HepG2 (cell line): ENCODE measurements around the gene PTPRM. TPM values are rescaled to one million over a fixed set of nuclear protein-coding genes. Genes with fewer than 3 reads are reported as not detected.

ENCODE experiments used
- ATAC-seq: fragments of 200-7000 bp; cut with Tn5 transposase; 3 replicates; pipeline ENCODE4 v1.9.1; 2020; ENCODE audit warnings: mild to moderate bottlenecking, moderate library complexity
- BruUV-seq: library from RNA; stranded (reverse); fragments of 400-500 nt; replicated peaks from 2 replicates; lab custom pipeline; 2021; lab: Mats Ljungman, UMichigan
- CTCF ChIA-PET: fragments of 300-600 bp; formaldehyde crosslinking; extraction: SDS; loops from one replicate; lab custom pipeline; 2021; ENCODE audit warnings: low total read pairs, inconsistent platforms, low intra/inter-chr PET ratio; lab: Yijun Ruan, JAX
- POLR2A ChIA-PET: fragments of 350-600 bp; sonication (Branson Sonifier 250); formaldehyde crosslinking; loops from one replicate; lab custom pipeline; 2020; ENCODE audit warnings: antibody characterized with exemption, inconsistent platforms; lab: Yijun Ruan, JAX
- DNase-seq: peaks from one replicate; pipeline ENCODE4 v3.0.0-alpha.2; 2015; ENCODE audit warnings: low spot score
- FAIRE-seq: peaks from 3 replicates; lab custom pipeline; 2011; peaks lifted over from hg19 to GRCh38; lab: Jason Lieb, UNC
- H2AFZ ChIP-seq: one replicate; pipeline ENCODE4 v1.6.1; 2011; ENCODE audit warnings: low read length, inconsistent platforms
- H3K27ac ChIP-seq: fragments of 300-600 bp; 3 replicates; pipeline ENCODE4 v1.8.0; 2011; ENCODE audit warnings: mixed run types, mild to moderate bottlenecking, mixed read lengths, low read length, inconsistent platforms; ENCODE audit not compliant: insufficient read depth; ENCODE audit errors: extremely low read length
- H3K27me3 ChIP-seq, 2 experiments: fragments of 200-600 bp in 1 of 2; 2 replicates in 1 of 2; 3 replicates in 1 of 2; pipeline versions ENCODE4 v1.6.0 to v1.8.0; 2011; ENCODE audit warnings: low read length in 2 of 2, mild to moderate bottlenecking in 2 of 2, moderate library complexity in 2 of 2, inconsistent platforms in 1 of 2; ENCODE audit not compliant: insufficient read depth in 2 of 2, control insufficient read depth in 1 of 2
- H3K36me3 ChIP-seq, 2 experiments: fragments of 200-600 bp in 1 of 2; replicated peaks in 1 of 2; 2 replicates in 1 of 2; 3 replicates in 1 of 2; pipeline versions ENCODE4 v1.5.1 to v1.8.0; 2011; ENCODE audit warnings: low read length in 2 of 2, inconsistent platforms in 1 of 2; ENCODE audit not compliant: insufficient read depth in 2 of 2, control insufficient read depth in 1 of 2
- H3K4me1 ChIP-seq: 2 replicates; pipeline ENCODE4 v1.5.1; 2012; ENCODE audit warnings: low read length, inconsistent platforms; ENCODE audit not compliant: insufficient read depth
- H3K4me2 ChIP-seq: 2 replicates; pipeline ENCODE4 v1.6.0; 2011; ENCODE audit warnings: low read depth, low read length, inconsistent platforms
- H3K4me3 ChIP-seq, 3 experiments: fragments of 200-600 bp in 1 of 3; sonication (generic), shearing (Covaris generic) in 1 of 3; replicated peaks in 1 of 3; 2 replicates each; pipeline ENCODE4 v1.5.1; 2011 to 2016; ENCODE audit warnings: low read length in 3 of 3, inconsistent platforms in 2 of 3, low read depth in 2 of 3, mild to moderate bottlenecking in 2 of 3, control low read depth in 1 of 3, mixed read lengths in 1 of 3; ENCODE audit not compliant: insufficient read depth in 1 of 3
- H3K79me2 ChIP-seq: one replicate; pipeline ENCODE4 v1.6.1; 2011; ENCODE audit warnings: low read length, inconsistent platforms; ENCODE audit not compliant: insufficient read depth
- H3K9ac ChIP-seq: 2 replicates; pipeline ENCODE4 v1.6.0; 2011; ENCODE audit warnings: mild to moderate bottlenecking, low read depth, low read length, inconsistent platforms; ENCODE audit not compliant: insufficient read depth
- H3K9me3 ChIP-seq: 2 replicates; pipeline ENCODE4 v1.5.1; 2012; ENCODE audit warnings: mild to moderate bottlenecking, low read length
- H4K20me1 ChIP-seq: 2 replicates; pipeline ENCODE4 v1.6.0; 2011; ENCODE audit warnings: inconsistent platforms, mild to moderate bottlenecking, low read length, moderate library complexity; ENCODE audit not compliant: insufficient read depth
- ADNP ChIP-seq: sonication (generic); formaldehyde crosslinking; IDR thresholded peaks from 2 replicates; pipeline ENCODE4 v1.4.0; 2020; ENCODE audit warnings: missing genetic modification reagents
- FLYWCH1 ChIP-seq: sonication (generic); formaldehyde crosslinking; IDR thresholded peaks from 2 replicates; pipeline ENCODE4 v1.8.1; 2023; ENCODE audit warnings: mild to moderate bottlenecking, missing genetic modification reagents
- HMG20A ChIP-seq: IDR thresholded peaks from 2 replicates; pipeline ENCODE4 v1.6.1; 2016; ENCODE audit warnings: borderline replicate concordance
- MED13 ChIP-seq: sonication (generic); formaldehyde crosslinking; IDR thresholded peaks from 2 replicates; pipeline ENCODE4 v1.5.0; 2020; ENCODE audit warnings: missing genetic modification reagents
- NR2F1 ChIP-seq, 2 experiments: fragments of 450-650 bp in 1 of 2; formaldehyde crosslinking in 1 of 2; IDR thresholded peaks; 2 replicates each; pipeline versions ENCODE4 v1.5.0 to v1.6.1; 2016 to 2020; ENCODE audit warnings: mild to moderate bottlenecking in 1 of 2, missing compliant biosample characterization in 1 of 2, missing genetic modification reagents in 1 of 2, moderate library complexity in 1 of 2
- TEAD3 ChIP-seq: optimal IDR thresholded peaks from 2 replicates; pipeline ENCODE3; 2016; ENCODE audit warnings: borderline replicate concordance
- ZKSCAN8 ChIP-seq: IDR thresholded peaks from 2 replicates; pipeline ENCODE4 v1.6.1; 2016; ENCODE audit warnings: borderline replicate concordance, missing genetic modification reagents, missing compliant biosample characterization
- ZNF24 ChIP-seq: fragments of 450-650 bp; IDR thresholded peaks from 2 replicates; pipeline ENCODE4 v1.6.1; 2017; ENCODE audit warnings: antibody characterized with exemption, mild to moderate bottlenecking
- ZNF260 ChIP-seq: sonication (generic); formaldehyde crosslinking; IDR thresholded peaks from 2 replicates; pipeline ENCODE4 v1.4.0; 2020; ENCODE audit warnings: missing genetic modification reagents, low read depth, mild to moderate bottlenecking, borderline replicate concordance
- ZNF282 ChIP-seq: fragments of 450-650 bp; IDR thresholded peaks from 2 replicates; pipeline ENCODE4 v1.6.1; 2018; ENCODE audit not compliant: partially characterized antibody
- ZNF530 ChIP-seq: sonication (generic); formaldehyde crosslinking; IDR thresholded peaks from 2 replicates; pipeline ENCODE4 v1.5.0; 2020; ENCODE audit warnings: low read depth, mild to moderate bottlenecking, missing genetic modification reagents
- WGBS: methylation state at CpG from one replicate; pipeline ENCODE4 v1.1.6; 2017; ENCODE audit warnings: low lambda C conversion rate; 5-methylcytosine and 5-hydroxymethylcytosine counted together
- in situ Hi-C: cut with HindIII; loops from 2 replicates; pipeline ENCODE4 v1.10.0; 2017; ENCODE audit warnings: low pct_unique_long_range_greater_than_20kb; ENCODE audit not compliant: extremely low pct_ligation_motif_present
- intact Hi-C: fragments of 100-400 bp; cut with micrococcal nuclease; formaldehyde crosslinking; loops from one replicate; pipeline ENCODE4 v1.10.0; 2022; ENCODE audit not compliant: unreplicated experiment
- polyA plus RNA-seq, 8 experiments: library from polyadenylated mRNA; depleted of rRNA in 3 of 8; stranded (reverse) in 7 of 8; unstranded in 1 of 8; fragments of >200 nt; fragmentation: Illumina TruSeq in 4 of 8; extraction: Trizol in 4 of 8; gene quantifications; 2 replicates each; pipeline versions ENCODE4 v1.2.1 to v1.2.3, GENCODE V29; 2011 to 2016; ENCODE audit warnings: low read depth in 4 of 8, missing spikeins in 1 of 8, mixed read lengths in 1 of 8; ENCODE audit not compliant: insufficient read depth in 1 of 8
- total RNA-seq, 5 experiments: library from RNA; depleted of rRNA; stranded (reverse); fragments of >200 nt; fragmentation: Illumina TruSeq; extraction: Trizol; gene quantifications; 2 replicates each; pipeline ENCODE4 v1.2.3, GENCODE V29; 2016; ENCODE audit warnings: low read depth in 1 of 5
- TF ChIP-seq, protein P1 (sequence below): IDR thresholded peaks from 2 replicates; pipeline ENCODE4 v1.6.1; 2012; ENCODE audit warnings: low read length, improper control_type of control experiment

PTPRM gene
- total and polyA plus RNA-seq, 2 of the 13 experiments (the other 11 are each of a cell fraction or from before 2014, with no cell fraction given), result 12.6 to 108 TPM

GRCh38 chr18:7766346-7766745 lies 199.2 kb downstream of the PTPRM start:
- no TSS peak for BruUV-seq
- in situ Hi-C loops (no loop called here), intact Hi-C loops (no loop called here)
- CTCF ChIA-PET, result no interaction called here
- Histone ChIP-seq H3K27ac (no peak overlapping the region), H3K79me2 (peaks cover 6% of the 10 kb centered on the region), H3K4me3 (no peak overlapping the region), H2AFZ (no peak overlapping the region), H3K9ac (no peak overlapping the region), H3K4me2 (no peak overlapping the region), H3K4me1 (peaks cover 14% of the 10 kb centered on the region), H3K27me3 (no peaks in the 10 kb centered on the region), H3K36me3 (no peaks in the 10 kb centered on the region), H3K9me3 (no peaks in the 10 kb centered on the region), H4K20me1 (no peaks in the 10 kb centered on the region)
- TF ChIP-seq NR2F1 (CRISPR knock-in tag; IDR thresholded peaks at IDR 0.05) (no peak), FLYWCH1 (CRISPR knock-in tag) (no peak), ADNP (CRISPR knock-in tag) (no peak), ZNF260 (no peak), TEAD3 (CRISPR knock-in tag) (no peak), ZKSCAN8 (CRISPR knock-in tag) (no peak), ZNF24 (no peak), MED13 (no peak), HMG20A (CRISPR knock-in tag) (no peak), ZNF530 (no peak), ZNF282 (no peak)
- TF ChIP-seq, protein P1, sequence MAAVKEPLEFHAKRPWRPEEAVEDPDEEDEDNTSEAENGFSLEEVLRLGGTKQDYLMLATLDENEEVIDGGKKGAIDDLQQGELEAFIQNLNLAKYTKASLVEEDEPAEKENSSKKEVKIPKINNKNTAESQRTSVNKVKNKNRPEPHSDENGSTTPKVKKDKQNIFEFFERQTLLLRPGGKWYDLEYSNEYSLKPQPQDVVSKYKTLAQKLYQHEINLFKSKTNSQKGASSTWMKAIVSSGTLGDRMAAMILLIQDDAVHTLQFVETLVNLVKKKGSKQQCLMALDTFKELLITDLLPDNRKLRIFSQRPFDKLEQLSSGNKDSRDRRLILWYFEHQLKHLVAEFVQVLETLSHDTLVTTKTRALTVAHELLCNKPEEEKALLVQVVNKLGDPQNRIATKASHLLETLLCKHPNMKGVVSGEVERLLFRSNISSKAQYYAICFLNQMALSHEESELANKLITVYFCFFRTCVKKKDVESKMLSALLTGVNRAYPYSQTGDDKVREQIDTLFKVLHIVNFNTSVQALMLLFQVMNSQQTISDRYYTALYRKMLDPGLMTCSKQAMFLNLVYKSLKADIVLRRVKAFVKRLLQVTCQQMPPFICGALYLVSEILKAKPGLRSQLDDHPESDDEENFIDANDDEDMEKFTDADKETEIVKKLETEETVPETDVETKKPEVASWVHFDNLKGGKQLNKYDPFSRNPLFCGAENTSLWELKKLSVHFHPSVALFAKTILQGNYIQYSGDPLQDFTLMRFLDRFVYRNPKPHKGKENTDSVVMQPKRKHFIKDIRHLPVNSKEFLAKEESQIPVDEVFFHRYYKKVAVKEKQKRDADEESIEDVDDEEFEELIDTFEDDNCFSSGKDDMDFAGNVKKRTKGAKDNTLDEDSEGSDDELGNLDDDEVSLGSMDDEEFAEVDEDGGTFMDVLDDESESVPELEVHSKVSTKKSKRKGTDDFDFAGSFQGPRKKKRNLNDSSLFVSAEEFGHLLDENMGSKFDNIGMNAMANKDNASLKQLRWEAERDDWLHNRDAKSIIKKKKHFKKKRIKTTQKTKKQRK, result no peak
- DNase-seq, result no peak
- no peak for ATAC-seq
- POLR2A ChIA-PET, result no interaction called here
- WGBS, result 94% methylated on average over 3 of the region's 4 CpGs
- FAIRE-seq, result no peak
